ENCODE measurements around the gene DHX29.
A peak's percentile ranks its signal among the peaks of the same experiment; 100 is the strongest.

The DHX29 gene

GRCh38 chr5:55254802-55255201 is 52.7 kb downstream of the DHX29 start:
- ChIA-PET CTCF (no interaction called here), POLR2A (no interaction called here)
- no peak for DNase-seq (ENCODE audit: extremely low spot score)
- TF ChIP-seq CTCF (IDR thresholded peaks at IDR 0.05; ENCODE audit: control extremely low read depth, extremely low read depth, low read depth, missing control alignments): no peak

GRCh38 chr5:55250064-55250463 is 57.4 kb downstream of the DHX29 start:
- TF ChIP-seq CTCF (IDR thresholded peaks at IDR 0.05; ENCODE audit: control extremely low read depth, extremely low read depth, low read depth, missing control alignments): no peak
- ChIA-PET POLR2A (no interaction called here), CTCF (no interaction called here)
- no peak for DNase-seq (ENCODE audit: extremely low spot score)

- DNase-seq (ENCODE audit: extremely low spot score): no peak
- CTCF ChIA-PET: interaction anchor here (1.0 to 2.1 kb wide), 2 partner anchors 15 to 16 kb away, joined by 4 to 6 read pairs; no protein-coding TSS in a partner anchor
- POLR2A ChIA-PET: interaction anchor here (0.6 kb wide), 1 partner anchor 15 kb away, joined by 4 read pairs; no protein-coding TSS in a partner anchor
Observed at GRCh38 chr5:55241746-55242145, 65.7 kb downstream of the DHX29 start.

GRCh38 chr5:55236800-55237199 is 70.7 kb downstream of the DHX29 start:
- ChIA-PET CTCF (interaction anchor here (3.5 kb wide), 1 partner anchor 11 kb away, joined by 18 read pairs; no protein-coding TSS in a partner anchor), POLR2A (no interaction called here)
- no peak for TF ChIP-seq CTCF (IDR thresholded peaks at IDR 0.05; ENCODE audit: control extremely low read depth, extremely low read depth, low read depth, missing control alignments)
- no peak for DNase-seq (ENCODE audit: extremely low spot score)

More at GRCh38 chr5:55241746-55242145, 65.7 kb downstream of the DHX29 start:
- TF ChIP-seq CTCF (IDR thresholded peaks at IDR 0.05; ENCODE audit: control extremely low read depth, extremely low read depth, low read depth, missing control alignments): no peak

GRCh38 chr5:55234121-55234700 is 73.3 kb downstream of the DHX29 start:
- POLR2A ChIA-PET: no interaction called here
- DNase-seq (ENCODE audit: extremely low spot score): no peak
- TF ChIP-seq CTCF (IDR thresholded peaks at IDR 0.05; ENCODE audit: control extremely low read depth, extremely low read depth, low read depth, missing control alignments): no peak
- CTCF ChIA-PET: interaction anchor here (0.9 to 3.5 kb wide), 5 partner anchors 8 to 25 kb away, joined by 3 to 18 read pairs (median 6); no protein-coding TSS in a partner anchor

GRCh38 chr5:55232985-55233928 is 74.2 kb downstream of the DHX29 start, which contains the start of gene CCNO:
CCNO (minus strand) TSS chr5:55233608; CDS start chr5:55233523, 85 bp downstream.
- ChIA-PET POLR2A (no interaction called here), CTCF (interaction anchor here (1.1 to 2.1 kb wide), 6 partner anchors 9 to 458 kb away, joined by 3 to 10 read pairs (median 5); no protein-coding TSS in a partner anchor)
- no peak for TF ChIP-seq CTCF (IDR thresholded peaks at IDR 0.05; ENCODE audit: control extremely low read depth, extremely low read depth, low read depth, missing control alignments)
- peak; percentile 62 for DNase-seq (ENCODE audit: extremely low spot score)
